ENCODE data around the gene MEP1A. TPM values are rescaled to one million over a fixed set of nuclear protein-coding genes. Genes with fewer than 3 reads are reported as not detected.

Gene MEP1A
- total RNA-seq, 1 donor from 2014 or later, result 0.35 TPM

Other genes with a start within 250 kb of the MEP1A start
- gene CYP39A1, start 140.6 kb upstream of the MEP1A start, total RNA-seq, result 1.1 TPM
- 12.9 TPM for gene SLC25A27, start 140.4 kb upstream of the MEP1A start, total RNA-seq
- 0.58 TPM for gene TDRD6, start 105.5 kb upstream of the MEP1A start, total RNA-seq
- 8.1 TPM for gene PLA2G7, start 58.0 kb upstream of the MEP1A start, total RNA-seq
- gene ANKRD66, start 46.5 kb upstream of the MEP1A start, total RNA-seq, result not detected
- gene ADGRF5, start 128.5 kb downstream of the MEP1A start, total RNA-seq, result 71.1 TPM
- not detected for gene ADGRF1, start 248.9 kb downstream of the MEP1A start, total RNA-seq